ENCODE data around the gene KCNN3. TPM values are rescaled to one million over a fixed set of nuclear protein-coding genes. Genes with fewer than 3 reads are reported as not detected.

KCNN3 gene
- total and polyA plus RNA-seq, 2 of the 8 experiments (the other 6 are each of a cell fraction or from before 2014, with no cell fraction given): 2.8 to 3.7 TPM

GRCh38 chr1:154696456-154696855 lies 173.6 kb downstream of the KCNN3 start (continued):
- TF ChIP-seq, protein P1, sequence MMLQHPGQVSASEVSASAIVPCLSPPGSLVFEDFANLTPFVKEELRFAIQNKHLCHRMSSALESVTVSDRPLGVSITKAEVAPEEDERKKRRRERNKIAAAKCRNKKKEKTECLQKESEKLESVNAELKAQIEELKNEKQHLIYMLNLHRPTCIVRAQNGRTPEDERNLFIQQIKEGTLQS (IDR thresholded peaks at IDR 0.05; ENCODE audit: insufficient read depth, low read depth, low read length): no peak
- TF ChIP-seq RFX5 (IDR thresholded peaks at IDR 0.05; ENCODE audit: borderline replicate concordance, low read depth, low read length): no peak
- no peak for TF ChIP-seq EZH2 (IDR thresholded peaks at IDR 0.05; ENCODE audit: low read depth, low read length, severe bottlenecking)
- TF ChIP-seq, protein P2, sequence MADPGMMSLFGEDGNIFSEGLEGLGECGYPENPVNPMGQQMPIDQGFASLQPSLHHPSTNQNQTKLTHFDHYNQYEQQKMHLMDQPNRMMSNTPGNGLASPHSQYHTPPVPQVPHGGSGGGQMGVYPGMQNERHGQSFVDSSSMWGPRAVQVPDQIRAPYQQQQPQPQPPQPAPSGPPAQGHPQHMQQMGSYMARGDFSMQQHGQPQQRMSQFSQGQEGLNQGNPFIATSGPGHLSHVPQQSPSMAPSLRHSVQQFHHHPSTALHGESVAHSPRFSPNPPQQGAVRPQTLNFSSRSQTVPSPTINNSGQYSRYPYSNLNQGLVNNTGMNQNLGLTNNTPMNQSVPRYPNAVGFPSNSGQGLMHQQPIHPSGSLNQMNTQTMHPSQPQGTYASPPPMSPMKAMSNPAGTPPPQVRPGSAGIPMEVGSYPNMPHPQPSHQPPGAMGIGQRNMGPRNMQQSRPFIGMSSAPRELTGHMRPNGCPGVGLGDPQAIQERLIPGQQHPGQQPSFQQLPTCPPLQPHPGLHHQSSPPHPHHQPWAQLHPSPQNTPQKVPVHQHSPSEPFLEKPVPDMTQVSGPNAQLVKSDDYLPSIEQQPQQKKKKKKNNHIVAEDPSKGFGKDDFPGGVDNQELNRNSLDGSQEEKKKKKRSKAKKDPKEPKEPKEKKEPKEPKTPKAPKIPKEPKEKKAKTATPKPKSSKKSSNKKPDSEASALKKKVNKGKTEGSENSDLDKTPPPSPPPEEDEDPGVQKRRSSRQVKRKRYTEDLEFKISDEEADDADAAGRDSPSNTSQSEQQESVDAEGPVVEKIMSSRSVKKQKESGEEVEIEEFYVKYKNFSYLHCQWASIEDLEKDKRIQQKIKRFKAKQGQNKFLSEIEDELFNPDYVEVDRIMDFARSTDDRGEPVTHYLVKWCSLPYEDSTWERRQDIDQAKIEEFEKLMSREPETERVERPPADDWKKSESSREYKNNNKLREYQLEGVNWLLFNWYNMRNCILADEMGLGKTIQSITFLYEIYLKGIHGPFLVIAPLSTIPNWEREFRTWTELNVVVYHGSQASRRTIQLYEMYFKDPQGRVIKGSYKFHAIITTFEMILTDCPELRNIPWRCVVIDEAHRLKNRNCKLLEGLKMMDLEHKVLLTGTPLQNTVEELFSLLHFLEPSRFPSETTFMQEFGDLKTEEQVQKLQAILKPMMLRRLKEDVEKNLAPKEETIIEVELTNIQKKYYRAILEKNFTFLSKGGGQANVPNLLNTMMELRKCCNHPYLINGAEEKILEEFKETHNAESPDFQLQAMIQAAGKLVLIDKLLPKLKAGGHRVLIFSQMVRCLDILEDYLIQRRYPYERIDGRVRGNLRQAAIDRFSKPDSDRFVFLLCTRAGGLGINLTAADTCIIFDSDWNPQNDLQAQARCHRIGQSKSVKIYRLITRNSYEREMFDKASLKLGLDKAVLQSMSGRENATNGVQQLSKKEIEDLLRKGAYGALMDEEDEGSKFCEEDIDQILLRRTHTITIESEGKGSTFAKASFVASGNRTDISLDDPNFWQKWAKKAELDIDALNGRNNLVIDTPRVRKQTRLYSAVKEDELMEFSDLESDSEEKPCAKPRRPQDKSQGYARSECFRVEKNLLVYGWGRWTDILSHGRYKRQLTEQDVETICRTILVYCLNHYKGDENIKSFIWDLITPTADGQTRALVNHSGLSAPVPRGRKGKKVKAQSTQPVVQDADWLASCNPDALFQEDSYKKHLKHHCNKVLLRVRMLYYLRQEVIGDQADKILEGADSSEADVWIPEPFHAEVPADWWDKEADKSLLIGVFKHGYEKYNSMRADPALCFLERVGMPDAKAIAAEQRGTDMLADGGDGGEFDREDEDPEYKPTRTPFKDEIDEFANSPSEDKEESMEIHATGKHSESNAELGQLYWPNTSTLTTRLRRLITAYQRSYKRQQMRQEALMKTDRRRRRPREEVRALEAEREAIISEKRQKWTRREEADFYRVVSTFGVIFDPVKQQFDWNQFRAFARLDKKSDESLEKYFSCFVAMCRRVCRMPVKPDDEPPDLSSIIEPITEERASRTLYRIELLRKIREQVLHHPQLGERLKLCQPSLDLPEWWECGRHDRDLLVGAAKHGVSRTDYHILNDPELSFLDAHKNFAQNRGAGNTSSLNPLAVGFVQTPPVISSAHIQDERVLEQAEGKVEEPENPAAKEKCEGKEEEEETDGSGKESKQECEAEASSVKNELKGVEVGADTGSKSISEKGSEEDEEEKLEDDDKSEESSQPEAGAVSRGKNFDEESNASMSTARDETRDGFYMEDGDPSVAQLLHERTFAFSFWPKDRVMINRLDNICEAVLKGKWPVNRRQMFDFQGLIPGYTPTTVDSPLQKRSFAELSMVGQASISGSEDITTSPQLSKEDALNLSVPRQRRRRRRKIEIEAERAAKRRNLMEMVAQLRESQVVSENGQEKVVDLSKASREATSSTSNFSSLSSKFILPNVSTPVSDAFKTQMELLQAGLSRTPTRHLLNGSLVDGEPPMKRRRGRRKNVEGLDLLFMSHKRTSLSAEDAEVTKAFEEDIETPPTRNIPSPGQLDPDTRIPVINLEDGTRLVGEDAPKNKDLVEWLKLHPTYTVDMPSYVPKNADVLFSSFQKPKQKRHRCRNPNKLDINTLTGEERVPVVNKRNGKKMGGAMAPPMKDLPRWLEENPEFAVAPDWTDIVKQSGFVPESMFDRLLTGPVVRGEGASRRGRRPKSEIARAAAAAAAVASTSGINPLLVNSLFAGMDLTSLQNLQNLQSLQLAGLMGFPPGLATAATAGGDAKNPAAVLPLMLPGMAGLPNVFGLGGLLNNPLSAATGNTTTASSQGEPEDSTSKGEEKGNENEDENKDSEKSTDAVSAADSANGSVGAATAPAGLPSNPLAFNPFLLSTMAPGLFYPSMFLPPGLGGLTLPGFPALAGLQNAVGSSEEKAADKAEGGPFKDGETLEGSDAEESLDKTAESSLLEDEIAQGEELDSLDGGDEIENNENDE (IDR thresholded peaks at IDR 0.05; ENCODE audit: insufficient replicate concordance, low read length): no peak
